ENCODE results near the gene ANO8. TPM values are rescaled to one million over a fixed set of nuclear protein-coding genes. Genes with fewer than 3 reads are reported as not detected.

Gene ANO8
- total and polyA plus RNA-seq, 8 donors: 9.8 to 21.0 (median 12.2) TPM

GRCh38 chr19:17325133-17325532 is 9.5 kb downstream of the ANO8 start:
- ATAC-seq (no peak), DNase-seq (no peak)
- no peak overlapping the region for H3K4me3 ChIP-seq
- peaks cover 0 to 28% of the 10 kb centered on the region in 2 donors for H3K27me3 ChIP-seq
- TF ChIP-seq CTCF (IDR thresholded peaks at IDR 0.05): no peak
- H3K27ac ChIP-seq: no peak overlapping the region
- H3K9me3 ChIP-seq: no peaks in the 10 kb centered on the region
- intact Hi-C loops (cut with DNase I): no loop called here
- peaks cover 0 to 33% of the 10 kb centered on the region in 2 donors for H3K4me1 ChIP-seq
- H3K36me3 ChIP-seq: peaks cover 0 to 35% of the 10 kb centered on the region in 2 donors

GRCh38 chr19:17324357-17325114 is 10.1 kb downstream of the ANO8 start:
- intact Hi-C loops (cut with DNase I): no loop called here
- no peak overlapping the region for H3K27ac ChIP-seq

GRCh38 chr19:17323964-17324332 is 10.7 kb downstream of the ANO8 start:
- peaks cover 0 to 17% of the 10 kb centered on the region in 2 donors for H3K27me3 ChIP-seq
- ATAC-seq (no peak), DNase-seq (no peak)
- intact Hi-C loops (cut with DNase I): no loop called here
- peaks cover 0 to 26% of the 10 kb centered on the region in 2 donors for H3K4me1 ChIP-seq
- no peak overlapping the region for H3K27ac ChIP-seq
- H3K9me3 ChIP-seq: no peaks in the 10 kb centered on the region
- no peak overlapping the region for H3K4me3 ChIP-seq
- H3K36me3 ChIP-seq: peaks cover 0 to 47% of the 10 kb centered on the region in 2 donors
- no peak for TF ChIP-seq CTCF (IDR thresholded peaks at IDR 0.05)

More at GRCh38 chr19:17324357-17325114, 10.1 kb downstream of the ANO8 start:
- peaks cover 0 to 22% of the 10 kb centered on the region in 2 donors for H3K27me3 ChIP-seq
- no peaks in the 10 kb centered on the region for H3K9me3 ChIP-seq
- DNase-seq (no peak), ATAC-seq (no peak)
- peaks cover 0 to 32% of the 10 kb centered on the region in 2 donors for H3K4me1 ChIP-seq
- H3K4me3 ChIP-seq: no peak overlapping the region
- H3K36me3 ChIP-seq: peaks cover 0 to 41% of the 10 kb centered on the region in 2 donors
- no peak for TF ChIP-seq CTCF (IDR thresholded peaks at IDR 0.05)

- H3K36me3 ChIP-seq: peaks cover 0 to 52% of the 10 kb centered on the region in 2 donors
- peaks cover 0 to 11% of the 10 kb centered on the region in 2 donors for H3K27me3 ChIP-seq
- peaks cover 0 to 21% of the 10 kb centered on the region in 2 donors for H3K4me1 ChIP-seq
- H3K27ac ChIP-seq: no peak overlapping the region
- H3K9me3 ChIP-seq: no peaks in the 10 kb centered on the region
- intact Hi-C loops (cut with DNase I): no loop called here
- ATAC-seq (no peak), DNase-seq (no peak)
- no peak overlapping the region for H3K4me3 ChIP-seq
- no peak for TF ChIP-seq CTCF (IDR thresholded peaks at IDR 0.05)
These were observed 11.2 kb downstream of the ANO8 start for GRCh38 chr19:17323300-17323963.

- H3K4me1 ChIP-seq: peaks cover 0 to 17% of the 10 kb centered on the region in 2 donors
- peaks cover 0 to 57% of the 10 kb centered on the region in 2 donors for H3K36me3 ChIP-seq
- H3K9me3 ChIP-seq: no peaks in the 10 kb centered on the region
- no peak for DNase-seq
- H3K27me3 ChIP-seq: peaks cover 0 to 6% of the 10 kb centered on the region in 2 donors
- intact Hi-C loops (cut with DNase I): no loop called here
- no peak overlapping the region for H3K27ac ChIP-seq
- no peak overlapping the region for H3K4me3 ChIP-seq
- no peak for ATAC-seq
- TF ChIP-seq CTCF (IDR thresholded peaks at IDR 0.05): no peak
These were observed 11.8 kb downstream of the ANO8 start for GRCh38 chr19:17322854-17323253.
